ENCODE data around the gene FSTL5. TPM values are rescaled to one million over a fixed set of nuclear protein-coding genes. Genes with fewer than 3 reads are reported as not detected.

FSTL5 gene
- total and polyA plus RNA-seq, 2 experiments from 2014 or later = 0.06 to 0.49 TPM

DNA sequence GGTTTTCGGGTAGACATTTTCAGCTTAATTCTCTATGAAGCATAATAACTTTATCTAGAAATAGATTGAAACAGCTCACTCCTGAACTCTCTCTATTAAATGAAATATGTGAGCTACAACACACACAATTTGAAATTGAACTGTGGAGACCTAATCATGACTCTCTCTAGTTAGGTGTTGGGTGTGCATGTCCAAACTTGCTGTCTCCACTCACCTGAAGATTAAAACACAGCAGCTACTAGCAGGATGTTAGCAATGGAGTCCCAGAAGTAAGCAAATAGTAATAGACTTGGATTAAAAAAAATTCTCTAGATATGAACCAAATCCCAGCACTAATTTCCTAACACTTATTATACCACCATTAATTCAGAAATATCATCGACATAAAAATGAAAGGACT is 173.1 kb downstream of the FSTL5 start:
- Histone ChIP-seq H2AFZ (no peak overlapping the region), H3K79me2 (replicated peaks; ENCODE audit: insufficient read depth) (no peaks in the 10 kb centered on the region), H3K4me1 (ENCODE audit: insufficient read depth) (peaks cover 26% of the 10 kb centered on the region), H3F3A (replicated peaks; ENCODE audit: low read depth) (no peaks in the 10 kb centered on the region), H3K36me3 (ENCODE audit: insufficient read depth) (no peaks in the 10 kb centered on the region), H3K4me3 (no peak overlapping the region), H3K27me3 (ENCODE audit: insufficient read depth) (no peaks in the 10 kb centered on the region), H3K27ac (ENCODE audit: low read depth) (no peak overlapping the region), H3K4me2 (no peak overlapping the region), H3K9me2 (ENCODE audit: insufficient read depth) (no peaks in the 10 kb centered on the region), H4K20me1 (replicated peaks; ENCODE audit: insufficient read depth) (no peaks in the 10 kb centered on the region)
- Mint-ChIP-seq H3K9me3 (no peaks in the 10 kb centered on the region; the same call in 2 of the 3 replicates), H3K27ac (no peak overlapping the region), H3K4me1 (peaks cover 36% of the 10 kb centered on the region), H3K4me3 (no peak overlapping the region), H3K27me3 (ENCODE audit: insufficient read depth, low read depth, poor library complexity) (no peaks in the 10 kb centered on the region), H3K36me3 (ENCODE audit: low read depth) (no peaks in the 10 kb centered on the region)
- no peak for ATAC-seq
- no peak for DNase-seq (ENCODE audit: low spot score)
- TF ChIP-seq, protein P1, sequence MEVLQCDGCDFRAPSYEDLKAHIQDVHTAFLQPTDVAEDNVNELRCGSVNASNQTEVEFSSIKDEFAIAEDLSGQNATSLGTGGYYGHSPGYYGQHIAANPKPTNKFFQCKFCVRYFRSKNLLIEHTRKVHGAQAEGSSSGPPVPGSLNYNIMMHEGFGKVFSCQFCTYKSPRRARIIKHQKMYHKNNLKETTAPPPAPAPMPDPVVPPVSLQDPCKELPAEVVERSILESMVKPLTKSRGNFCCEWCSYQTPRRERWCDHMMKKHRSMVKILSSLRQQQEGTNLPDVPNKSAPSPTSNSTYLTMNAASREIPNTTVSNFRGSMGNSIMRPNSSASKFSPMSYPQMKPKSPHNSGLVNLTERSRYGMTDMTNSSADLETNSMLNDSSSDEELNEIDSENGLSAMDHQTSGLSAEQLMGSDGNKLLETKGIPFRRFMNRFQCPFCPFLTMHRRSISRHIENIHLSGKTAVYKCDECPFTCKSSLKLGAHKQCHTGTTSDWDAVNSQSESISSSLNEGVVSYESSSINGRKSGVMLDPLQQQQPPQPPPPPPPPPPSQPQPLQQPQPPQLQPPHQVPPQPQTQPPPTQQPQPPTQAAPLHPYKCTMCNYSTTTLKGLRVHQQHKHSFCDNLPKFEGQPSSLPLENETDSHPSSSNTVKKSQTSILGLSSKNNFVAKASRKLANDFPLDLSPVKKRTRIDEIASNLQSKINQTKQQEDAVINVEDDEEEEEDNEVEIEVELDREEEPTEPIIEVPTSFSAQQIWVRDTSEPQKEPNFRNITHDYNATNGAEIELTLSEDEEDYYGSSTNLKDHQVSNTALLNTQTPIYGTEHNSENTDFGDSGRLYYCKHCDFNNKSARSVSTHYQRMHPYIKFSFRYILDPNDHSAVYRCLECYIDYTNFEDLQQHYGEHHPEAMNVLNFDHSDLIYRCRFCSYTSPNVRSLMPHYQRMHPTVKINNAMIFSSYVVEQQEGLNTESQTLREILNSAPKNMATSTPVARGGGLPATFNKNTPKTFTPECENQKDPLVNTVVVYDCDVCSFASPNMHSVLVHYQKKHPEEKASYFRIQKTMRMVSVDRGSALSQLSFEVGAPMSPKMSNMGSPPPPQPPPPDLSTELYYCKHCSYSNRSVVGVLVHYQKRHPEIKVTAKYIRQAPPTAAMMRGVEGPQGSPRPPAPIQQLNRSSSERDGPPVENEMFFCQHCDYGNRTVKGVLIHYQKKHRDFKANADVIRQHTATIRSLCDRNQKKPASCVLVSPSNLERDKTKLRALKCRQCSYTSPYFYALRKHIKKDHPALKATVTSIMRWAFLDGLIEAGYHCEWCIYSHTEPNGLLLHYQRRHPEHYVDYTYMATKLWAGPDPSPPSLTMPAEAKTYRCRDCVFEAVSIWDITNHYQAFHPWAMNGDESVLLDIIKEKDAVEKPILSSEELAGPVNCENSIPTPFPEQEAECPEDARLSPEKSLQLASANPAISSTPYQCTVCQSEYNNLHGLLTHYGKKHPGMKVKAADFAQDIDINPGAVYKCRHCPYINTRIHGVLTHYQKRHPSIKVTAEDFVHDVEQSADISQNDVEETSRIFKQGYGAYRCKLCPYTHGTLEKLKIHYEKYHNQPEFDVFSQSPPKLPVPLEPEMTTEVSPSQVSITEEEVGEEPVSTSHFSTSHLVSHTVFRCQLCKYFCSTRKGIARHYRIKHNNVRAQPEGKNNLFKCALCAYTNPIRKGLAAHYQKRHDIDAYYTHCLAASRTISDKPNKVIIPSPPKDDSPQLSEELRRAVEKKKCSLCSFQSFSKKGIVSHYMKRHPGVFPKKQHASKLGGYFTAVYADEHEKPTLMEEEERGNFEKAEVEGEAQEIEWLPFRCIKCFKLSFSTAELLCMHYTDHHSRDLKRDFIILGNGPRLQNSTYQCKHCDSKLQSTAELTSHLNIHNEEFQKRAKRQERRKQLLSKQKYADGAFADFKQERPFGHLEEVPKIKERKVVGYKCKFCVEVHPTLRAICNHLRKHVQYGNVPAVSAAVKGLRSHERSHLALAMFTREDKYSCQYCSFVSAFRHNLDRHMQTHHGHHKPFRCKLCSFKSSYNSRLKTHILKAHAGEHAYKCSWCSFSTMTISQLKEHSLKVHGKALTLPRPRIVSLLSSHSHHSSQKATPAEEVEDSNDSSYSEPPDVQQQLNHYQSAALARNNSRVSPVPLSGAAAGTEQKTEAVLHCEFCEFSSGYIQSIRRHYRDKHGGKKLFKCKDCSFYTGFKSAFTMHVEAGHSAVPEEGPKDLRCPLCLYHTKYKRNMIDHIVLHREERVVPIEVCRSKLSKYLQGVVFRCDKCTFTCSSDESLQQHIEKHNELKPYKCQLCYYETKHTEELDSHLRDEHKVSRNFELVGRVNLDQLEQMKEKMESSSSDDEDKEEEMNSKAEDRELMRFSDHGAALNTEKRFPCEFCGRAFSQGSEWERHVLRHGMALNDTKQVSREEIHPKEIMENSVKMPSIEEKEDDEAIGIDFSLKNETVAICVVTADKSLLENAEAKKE (CRISPR knock-in tag; IDR thresholded peaks at IDR 0.05) = no peak
- TF ChIP-seq ZNF114 (CRISPR knock-in tag; IDR thresholded peaks at IDR 0.05) (no peak), STAT1 (IDR thresholded peaks at IDR 0.05; ENCODE audit: unreplicated experiment) (no peak), CTCF (conservative IDR thresholded peaks at IDR 0.05; ENCODE audit: low read depth in 2 of 2) (no peak), JUNB (IDR thresholded peaks at IDR 0.05; ENCODE audit: unreplicated experiment) (no peak)
